GM21529 (cell line): Measurements from ENCODE around the gene CCDC107.
"Not testable (repeated sequence)": the region's sequence is repeated elsewhere in the genome, so short reads cannot be mapped to it uniquely, and the experiment has no call there.

Source experiments
- ATAC-seq: cut with Tn5 transposase; IDR thresholded peaks from one replicate; pipeline ENCODE4 v1.9.1; 2021; ENCODE audit not compliant: unreplicated experiment

The CCDC107 gene

DNA sequence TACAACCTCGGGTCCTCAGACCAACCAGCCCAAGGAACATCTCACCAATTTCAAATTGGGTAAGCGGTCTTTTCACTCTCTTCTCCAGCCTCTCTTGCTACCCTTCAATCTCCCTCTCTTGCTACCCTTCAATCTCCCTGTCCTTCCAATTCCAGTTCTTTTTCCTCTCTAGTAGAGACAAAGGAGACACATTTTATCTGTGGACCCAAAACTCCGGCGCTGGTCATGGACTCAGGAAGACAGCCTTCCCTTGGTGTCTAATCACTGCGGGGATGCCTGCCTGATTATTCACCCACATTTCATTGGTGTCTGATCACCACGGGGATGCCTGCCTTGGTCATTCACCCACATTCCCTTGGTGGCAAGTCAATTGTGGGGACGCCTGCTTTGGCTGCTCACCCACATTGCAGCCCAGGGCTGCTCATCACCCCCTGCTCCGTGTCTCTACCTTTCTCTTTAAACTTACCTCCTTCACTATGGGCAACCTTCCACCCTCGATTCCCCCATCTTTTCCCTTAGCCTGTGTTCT lies 20.6 kb upstream of the CCDC107 start:
- not testable (repeated sequence) for ATAC-seq

DNA sequence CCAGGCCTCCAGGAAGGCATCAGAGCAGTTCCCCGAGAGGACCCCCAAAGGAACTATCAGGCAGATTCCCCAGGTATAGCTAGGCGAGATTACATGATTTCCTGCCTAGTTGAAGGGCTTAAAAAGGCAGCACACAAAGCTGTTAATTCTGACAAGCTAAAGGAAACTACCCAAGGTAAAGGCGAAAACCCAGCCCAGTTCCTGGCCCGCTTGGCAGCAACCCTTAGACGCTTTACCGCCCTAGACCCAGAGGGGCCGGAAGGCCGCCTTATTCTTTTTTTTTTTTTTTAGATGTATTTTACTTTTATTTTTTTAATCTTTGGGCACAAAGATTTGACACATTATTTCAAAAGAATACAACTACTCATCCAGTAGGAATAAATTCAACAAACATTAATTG lies 19.3 kb upstream of the CCDC107 start:
- not testable (repeated sequence) for ATAC-seq

DNA sequence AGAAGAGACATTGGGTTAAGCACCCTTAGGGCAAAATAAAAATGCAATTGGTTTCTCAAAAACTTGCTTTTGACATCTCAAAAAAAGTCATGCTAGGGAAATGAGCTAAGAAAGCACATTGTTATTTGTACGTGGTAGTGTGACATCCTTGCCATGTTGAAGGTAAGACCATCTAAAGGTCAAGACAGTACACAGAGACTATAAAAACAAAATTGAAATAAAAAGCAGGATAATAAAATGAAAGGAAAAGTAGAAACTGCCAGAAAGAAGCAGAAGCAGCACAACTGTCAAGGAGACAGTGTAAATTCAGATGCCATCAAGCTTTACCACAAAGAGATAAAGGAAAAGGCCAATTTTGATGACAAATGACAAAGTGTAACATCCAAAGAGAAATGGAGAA lies 18.9 kb upstream of the CCDC107 start:
- not testable (repeated sequence) for ATAC-seq

DNA sequence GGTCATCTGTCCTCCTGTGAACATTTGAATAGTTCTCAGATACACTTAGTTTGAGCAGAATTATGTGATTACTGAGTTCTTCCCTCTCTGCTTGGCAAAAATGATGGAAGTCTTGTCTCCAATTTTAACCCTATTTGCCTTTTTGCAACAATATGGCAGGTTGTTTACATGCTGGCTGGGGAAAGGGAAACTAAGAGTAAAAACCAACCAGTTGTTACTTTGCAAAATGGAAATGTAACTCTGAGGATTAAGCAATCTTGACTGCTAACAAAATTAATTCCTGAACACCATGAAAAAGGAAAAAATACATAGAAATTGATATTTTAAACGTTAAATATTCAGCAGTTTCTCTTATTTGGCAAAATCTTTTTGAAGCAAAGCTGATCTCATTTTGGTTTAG lies 18.5 kb upstream of the CCDC107 start:
- no peak for ATAC-seq

DNA sequence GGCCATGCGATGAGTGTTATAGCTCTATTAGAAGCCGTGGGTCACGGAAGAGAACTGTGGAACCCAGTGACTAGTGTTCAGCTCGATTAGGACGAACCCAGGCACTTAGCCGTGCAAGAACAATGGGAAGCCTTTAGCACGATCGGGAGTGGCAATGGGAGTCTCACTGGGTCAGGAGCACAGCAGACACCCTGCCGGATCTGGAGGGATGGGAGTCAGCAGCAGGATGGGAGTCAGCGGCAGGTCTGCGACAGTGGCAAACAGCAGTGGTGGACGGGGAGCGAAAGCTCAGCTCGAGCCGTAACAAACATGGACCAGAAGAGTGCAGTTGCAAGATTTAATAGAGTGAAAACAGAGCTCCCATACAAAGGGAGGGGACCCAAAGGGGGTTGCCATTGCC lies 17.7 kb upstream of the CCDC107 start:
- not testable (repeated sequence) for ATAC-seq

DNA sequence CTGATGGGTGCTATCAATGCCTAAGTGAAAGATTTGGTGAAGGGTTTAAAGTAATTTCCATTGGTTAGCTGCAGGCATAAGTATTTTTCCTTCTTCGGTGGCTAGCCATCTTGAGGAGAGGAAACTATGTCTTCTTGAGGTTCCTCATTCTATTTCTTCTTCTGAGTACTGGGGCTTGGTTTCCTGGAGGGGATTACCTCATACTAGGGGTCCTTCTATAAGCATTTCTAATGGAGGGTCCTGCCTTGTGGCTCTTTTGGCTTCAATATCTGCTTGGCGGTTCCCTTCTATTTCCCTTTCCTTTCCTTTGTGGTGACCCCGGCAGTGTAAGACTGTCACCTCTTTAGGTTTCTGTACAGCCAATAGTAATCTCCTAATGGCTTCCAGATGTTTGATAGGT lies 16.6 kb upstream of the CCDC107 start:
- ATAC-seq, result not testable (repeated sequence)

DNA sequence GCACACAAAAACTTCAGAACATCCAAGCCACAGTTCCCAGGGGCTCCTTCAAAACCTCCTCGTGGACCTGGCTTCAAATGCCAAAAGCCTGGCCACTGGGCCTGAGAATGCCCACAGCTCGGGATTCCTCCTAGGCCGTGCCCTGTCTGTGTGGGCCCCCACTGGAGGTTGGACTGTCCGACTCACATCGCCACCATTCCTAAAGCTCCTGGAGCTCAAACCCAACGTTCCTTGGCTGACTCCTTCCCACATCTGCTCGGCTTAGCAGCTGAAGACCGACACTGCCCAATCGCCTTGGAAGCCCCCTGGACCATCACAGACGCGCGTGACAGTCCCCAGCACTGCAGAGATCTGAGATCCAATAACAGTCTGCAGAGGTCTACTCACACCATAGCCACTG lies 15.0 kb upstream of the CCDC107 start:
- no peak for ATAC-seq

DNA sequence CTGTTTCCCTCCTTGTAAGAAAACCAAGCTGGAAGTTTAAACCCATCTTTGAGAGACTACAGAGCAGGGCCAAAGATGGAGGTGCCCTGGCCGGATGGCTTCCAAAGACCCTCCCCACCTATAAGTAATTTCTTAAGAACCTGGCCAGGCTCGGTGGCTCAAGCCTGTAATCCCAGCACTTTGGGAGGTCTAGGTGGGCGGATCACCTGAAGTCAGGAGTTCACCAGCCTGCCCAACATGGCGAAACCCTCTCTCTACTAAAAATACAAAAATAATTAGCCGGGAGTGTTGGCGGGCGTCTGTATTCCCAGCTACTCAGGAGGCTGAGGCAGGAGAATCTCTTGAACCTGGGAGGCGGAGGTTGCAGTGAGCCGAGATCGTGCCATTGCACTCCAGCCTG lies 12.4 kb upstream of the CCDC107 start:
- ATAC-seq, result not testable (repeated sequence)

DNA sequence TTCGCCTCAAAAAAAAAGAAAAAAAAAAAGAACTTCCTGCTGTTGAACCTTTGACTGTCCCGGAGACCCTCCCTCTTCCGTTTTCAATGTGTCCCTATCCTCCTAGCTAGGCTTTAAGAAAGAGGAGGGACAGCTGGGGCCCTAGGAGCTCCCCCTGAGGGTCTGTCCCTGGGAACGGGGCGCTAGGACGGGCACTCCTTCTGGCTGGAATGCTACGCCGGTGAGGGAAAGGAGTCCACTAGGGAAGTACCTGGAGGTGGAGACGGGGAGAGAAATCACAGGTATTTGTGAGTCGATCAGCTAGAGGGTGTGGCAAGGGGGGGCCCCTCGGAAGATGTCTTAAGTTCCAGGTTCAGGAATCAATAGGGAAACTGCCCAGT lies 11.9 kb upstream of the CCDC107 start:
- ATAC-seq, result no peak

DNA sequence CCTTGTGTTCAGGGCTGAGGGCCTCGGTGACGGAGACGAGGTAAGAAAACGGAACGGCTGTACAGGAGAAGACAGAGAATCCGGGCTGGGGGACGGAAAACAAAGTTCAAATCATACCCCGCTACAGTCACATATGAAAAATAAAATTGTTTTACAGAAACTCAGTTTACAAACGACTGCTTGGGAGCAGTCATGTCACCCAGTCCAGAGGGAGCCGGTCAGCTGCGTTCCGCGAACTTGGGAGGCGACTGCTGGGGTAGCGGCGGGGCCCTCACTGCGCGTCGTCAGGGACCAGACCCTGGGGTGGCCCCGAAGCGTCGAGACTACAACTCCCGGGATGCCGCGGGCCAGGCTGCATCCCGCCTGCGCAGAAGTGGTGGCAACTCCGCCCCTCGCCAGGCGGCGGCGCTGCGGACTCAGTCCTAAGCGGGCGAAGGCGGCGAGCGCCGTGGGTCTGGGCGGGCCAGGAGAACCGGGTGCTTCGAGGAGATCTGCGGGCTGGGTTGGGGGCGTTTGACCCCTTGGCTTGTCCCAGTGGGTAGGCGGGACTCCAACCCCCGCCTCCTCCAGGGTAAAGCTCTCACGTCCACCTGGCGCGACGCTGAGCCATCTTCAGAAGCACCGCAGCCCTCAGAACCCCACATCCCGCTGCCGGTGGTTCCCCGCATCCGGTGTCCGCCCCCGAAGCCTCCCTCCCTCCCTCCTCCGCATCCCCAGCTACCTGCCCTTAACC lies 11.4 kb upstream of the CCDC107 start:
- ATAC-seq, result peak; percentile 77

DNA sequence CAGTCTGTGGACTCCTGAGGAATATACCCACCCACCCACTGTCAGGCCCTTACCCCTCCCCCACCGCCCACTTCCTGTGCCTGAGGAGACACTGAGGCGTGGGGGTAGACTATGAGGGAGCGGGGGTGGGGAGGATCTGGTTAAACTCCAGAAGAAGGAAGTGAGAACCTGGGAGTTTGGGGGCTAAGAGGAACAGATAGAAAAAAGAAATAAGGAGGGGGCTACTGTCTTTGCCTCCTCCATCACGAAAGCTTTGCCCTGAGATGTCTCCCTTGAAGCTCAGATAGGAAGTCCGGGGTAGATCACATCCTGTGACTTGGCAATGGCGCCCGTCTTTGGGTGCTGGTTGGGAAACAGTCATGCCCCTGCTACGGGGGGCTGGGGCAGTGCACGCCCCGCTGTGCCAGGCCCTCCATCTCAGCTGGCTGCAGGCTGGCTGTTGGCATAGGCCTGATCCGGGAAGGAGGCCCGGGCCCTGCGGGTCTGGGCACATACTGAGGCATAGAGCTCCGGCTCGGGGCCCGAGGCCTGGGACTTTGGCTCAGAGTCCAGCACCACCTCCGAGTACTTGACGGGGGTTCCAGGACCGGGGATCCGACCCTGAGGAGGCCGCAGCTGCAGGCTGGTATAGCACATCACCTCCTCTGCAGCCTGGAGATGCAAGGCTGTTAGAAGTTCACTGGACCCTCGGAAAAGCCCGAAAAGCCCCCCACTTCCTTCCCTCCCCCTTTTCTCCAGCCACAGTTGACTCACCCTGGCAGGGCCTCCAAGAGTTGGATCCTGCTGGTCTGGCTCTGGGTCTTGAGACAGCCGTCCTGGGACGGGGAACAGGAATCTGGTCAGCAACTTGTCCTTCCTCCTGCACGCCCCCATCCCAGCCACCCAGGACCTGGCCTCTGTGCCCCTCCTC lies 8.4 kb upstream of the CCDC107 start:
- ATAC-seq, result no peak

DNA sequence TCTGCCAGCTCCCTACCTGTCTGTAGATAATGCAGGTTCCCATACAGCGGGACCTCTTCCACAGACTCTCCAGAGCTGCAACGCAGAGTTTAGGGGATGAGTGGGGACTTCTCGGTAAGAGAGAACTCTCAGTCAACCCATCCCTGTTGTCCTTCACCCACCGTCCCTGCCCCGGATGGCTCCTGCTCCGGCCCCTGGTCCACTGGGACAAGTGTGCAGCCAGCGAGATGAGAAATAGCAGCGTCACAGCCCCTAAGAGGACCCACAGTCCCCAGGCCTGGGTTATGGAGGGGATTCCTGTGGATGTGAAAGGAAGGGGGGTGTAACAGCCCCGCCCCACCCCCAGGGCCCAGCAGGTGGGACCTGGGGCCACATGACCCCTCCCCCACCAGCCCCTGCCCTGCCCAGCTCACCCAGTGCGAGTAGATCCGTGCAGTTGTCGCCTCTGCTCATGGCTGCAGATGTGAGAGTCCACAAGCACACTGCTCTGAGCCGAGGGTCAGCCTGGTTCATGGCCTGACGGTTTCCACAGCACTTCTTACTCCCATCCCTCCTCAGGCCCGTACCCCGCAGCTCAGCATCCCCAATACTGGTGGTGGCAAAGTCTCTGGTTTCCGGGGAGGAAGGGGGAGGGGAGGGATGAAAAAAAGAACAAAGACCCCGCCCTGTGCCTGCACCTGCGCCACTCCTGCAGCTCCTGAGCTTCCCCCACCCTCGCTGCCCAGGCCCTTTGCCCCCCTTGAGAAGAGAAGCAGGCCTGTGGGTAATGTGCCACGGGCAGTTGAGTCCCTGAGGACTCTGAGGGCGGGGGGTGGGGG lies 7.5 kb upstream of the CCDC107 start, which contains the start of gene SIT1:
Gene SIT1 (minus strand): TSS at position 591 of the 818 bp plus-strand sequence. CDS start 78 bp downstream, at position 513.
- no peak for ATAC-seq

DNA sequence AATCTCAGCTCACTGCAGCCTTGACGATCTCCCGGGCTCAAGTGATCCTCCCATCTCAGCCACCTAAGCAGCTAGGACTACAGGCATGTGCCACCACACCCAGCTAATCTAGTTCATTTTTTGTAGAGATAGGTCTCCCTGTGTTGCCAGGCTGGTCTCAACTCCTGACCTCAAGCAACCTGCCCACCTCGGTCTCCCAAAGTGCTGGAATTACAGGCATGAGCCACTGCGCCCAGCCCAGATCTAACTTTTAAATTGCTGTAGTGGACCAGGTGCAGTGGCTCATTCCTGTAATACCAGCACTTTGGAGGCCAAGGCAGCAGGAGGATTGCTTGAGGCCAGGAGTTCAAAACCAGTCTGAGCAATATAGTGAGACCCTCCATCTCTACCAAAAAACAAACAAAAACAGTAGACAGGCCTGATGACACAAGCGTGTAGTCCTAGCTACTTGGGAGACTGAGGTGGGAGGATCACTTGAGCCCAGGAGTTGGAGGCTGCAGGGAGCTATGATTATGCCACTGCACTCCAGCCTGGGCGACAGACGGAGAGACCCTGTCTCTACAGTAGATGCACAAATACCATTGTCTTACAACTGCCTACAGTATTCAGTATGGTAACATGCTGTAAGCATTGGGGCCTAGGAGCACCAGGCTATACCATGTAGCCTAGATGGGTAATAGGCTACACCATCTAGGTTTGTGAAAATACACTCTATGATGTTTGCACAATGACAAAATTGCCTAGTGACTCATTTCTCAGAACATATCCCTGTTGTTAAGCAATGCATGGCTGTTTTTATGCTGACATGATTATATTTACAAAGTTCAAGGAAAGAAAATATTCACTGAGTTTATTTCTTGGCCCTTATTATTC lies 5.9 kb upstream of the CCDC107 start:
- ATAC-seq, result no peak

DNA sequence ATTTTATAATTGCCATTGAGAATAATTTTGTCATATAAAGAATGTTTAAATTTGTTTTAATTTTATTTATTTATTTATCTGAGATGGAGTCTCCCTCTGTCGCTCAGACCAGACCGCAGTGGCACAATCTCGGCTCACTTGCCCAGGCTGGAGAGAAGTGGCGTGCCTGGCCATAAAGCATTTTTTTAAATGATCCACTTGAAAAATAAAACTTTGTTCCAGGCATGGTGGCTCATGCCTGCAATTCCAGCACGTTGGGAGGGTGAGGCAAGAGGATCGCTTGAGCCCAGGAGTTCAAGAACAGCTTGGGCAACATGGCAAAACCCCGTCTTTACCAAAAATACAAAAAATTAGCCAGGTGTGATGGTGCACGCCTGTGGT lies 5.3 kb upstream of the CCDC107 start:
- no peak for ATAC-seq

DNA sequence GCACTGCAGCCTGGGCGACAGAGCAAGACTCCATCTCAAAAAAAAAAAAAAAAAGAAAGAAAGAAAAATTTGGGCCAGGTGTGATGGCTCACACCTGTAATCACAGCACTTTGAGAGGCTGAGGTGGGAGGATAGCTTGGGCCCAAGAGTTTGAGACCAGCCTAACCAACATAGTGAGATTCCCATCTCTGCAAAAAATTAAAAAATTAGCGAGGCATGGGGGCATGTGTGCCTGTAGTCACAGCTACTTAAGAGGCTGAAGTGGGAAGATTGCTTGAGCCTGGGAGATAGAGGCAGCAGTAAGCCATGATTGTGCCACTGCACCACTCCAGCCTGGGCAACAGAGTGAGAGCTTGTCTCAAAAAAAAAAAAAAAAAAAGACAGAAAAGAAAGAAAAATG lies 4.5 kb upstream of the CCDC107 start:
- ATAC-seq, result no peak

DNA sequence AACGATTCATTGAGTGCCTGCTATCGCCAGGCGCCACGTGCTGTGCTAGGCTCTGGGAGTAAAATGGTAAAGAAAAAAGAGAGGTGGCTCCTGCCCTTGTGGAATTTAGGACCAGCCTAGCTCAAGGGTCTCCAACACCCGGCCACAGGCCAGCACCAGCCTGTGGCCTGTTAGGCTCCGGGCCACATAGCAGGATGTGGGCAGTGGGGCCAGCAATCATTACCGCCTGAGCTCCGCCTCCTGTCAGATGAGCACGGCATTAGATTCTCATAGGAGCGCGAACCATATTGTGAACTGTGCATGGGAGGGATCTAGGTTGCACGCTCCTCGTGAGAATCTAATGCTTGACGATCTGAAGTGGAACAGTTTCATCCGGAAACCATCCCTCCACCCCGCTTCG lies 1.7 kb upstream of the CCDC107 start:
- no peak for ATAC-seq

DNA sequence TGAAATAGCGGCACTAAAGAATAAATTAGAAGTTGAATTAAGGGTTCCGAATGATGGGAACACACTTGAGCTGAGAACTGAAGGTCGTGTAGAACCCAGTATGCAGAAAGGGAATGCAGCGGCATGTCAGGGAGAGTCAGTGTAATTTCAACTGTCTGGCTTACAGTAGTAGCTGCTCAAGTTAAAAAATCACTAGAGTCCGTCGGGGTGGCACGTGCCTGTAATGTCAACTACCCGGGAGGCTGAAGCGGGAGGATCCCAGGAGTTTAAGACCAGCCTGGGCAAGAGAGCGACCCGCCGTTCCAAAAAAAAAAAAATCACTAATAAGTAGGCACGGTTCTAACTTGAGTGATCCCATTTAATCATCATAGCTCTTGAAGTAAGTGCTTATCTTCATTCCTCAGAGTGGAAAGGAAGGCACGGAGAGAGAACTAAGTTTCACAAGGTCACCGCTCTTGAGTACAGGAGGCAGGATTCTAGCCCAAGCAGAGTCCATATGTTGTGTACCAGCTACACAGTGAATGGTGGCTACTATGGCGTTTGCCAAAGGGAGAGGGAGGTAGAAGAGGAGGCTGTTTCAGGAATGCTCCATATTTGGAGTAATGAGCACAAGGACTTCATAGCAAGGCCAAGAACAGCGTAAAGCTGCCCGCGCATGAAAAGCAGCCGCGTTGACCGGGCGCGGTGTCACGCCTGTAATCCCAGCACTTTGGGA lies 1.1 kb upstream of the CCDC107 start:
- ATAC-seq, result no peak

DNA sequence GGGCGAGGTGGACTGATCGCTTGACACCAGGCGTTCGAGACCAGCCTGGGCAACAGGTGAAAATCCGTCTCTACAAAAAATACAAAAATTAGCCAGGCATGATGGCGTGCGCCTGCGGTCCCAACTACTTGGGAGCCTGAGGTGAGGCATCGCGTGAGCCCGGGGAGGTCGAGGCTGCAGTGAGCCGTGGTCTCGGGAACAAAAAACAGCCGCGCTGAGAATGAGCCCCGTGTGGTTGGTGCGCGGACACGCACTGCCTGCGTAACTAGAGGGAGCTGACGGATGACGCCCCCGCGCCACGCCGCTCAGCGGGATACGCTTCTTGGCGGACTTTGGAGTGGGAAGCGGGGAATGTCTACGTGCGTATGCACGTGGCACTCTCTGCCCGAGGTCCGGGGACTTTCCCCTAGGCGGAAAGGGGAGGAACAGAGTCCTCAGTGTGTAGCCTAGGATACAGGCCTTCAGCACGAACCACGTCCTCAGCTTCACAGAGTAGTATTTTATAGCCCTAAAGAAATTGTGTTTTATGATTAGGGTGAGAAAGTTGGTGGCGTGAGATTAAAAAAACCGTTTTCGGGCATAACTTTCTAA lies 451 bp upstream of the CCDC107 start, which contains the start of gene RMRP:
Gene RMRP (minus strand): TSS at position 474 of the 591 bp plus-strand sequence.
- ATAC-seq, result peak; percentile 86

DNA sequence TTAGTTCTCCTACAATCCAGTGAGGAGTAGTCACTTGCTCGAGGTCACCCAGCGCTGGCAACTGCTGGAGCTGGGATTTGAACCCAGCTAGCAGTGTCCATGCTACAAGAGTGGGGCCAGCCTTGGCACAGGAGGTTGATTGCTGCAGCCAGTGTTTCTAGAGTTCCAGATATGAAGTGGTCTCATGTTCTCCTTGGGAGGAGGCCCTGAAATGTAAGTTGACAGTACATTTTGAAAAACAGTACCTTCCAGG lies 802 bp downstream of the CCDC107 start:
- ATAC-seq, result peak; percentile 7
